MCF 10A (cell line): ENCODE results near the gene CHGA. TPM values are rescaled to one million over a fixed set of nuclear protein-coding genes. Genes with fewer than 3 reads are reported as not detected.

Source experiments
- BruUV-seq: library from RNA; stranded (reverse); fragments of 400-500 nt; replicated peaks from 2 replicates; lab custom pipeline; 2021; lab: Mats Ljungman, UMichigan
- CTCF ChIA-PET: fragments of 300-600 bp; sonication (Branson Sonifier 250); formaldehyde crosslinking; extraction: SDS; loops from one replicate; lab custom pipeline; 2021; ENCODE audit warnings: antibody characterized with exemption, inconsistent platforms; lab: Yijun Ruan, JAX
- POLR2A ChIA-PET: fragments of 300-600, 350-650 bp; sonication (Branson Sonifier 250); formaldehyde crosslinking; extraction: SDS; loops from one replicate; lab custom pipeline; 2020; ENCODE audit warnings: antibody characterized with exemption, inconsistent platforms; lab: Yijun Ruan, JAX
- DNase-seq: peaks from one replicate; pipeline ENCODE4 v3.0.0-alpha.2; 2018; ENCODE audit not compliant: unreplicated experiment
- H3K27ac Mint-ChIP-seq: one replicate; pipeline ENCODE4 v1.8.0; 2022; ENCODE audit warnings: mild to moderate bottlenecking, low read depth, mixed read lengths; ENCODE audit not compliant: unreplicated experiment
- H3K27me3 Mint-ChIP-seq: one replicate; pipeline ENCODE4 v1.8.0; 2022; ENCODE audit warnings: mixed read lengths; ENCODE audit not compliant: insufficient read depth, unreplicated experiment
- H3K36me3 Mint-ChIP-seq: one replicate; pipeline ENCODE4 v1.8.0; 2022; ENCODE audit warnings: mild to moderate bottlenecking, moderate library complexity, mixed read lengths; ENCODE audit not compliant: insufficient read depth, unreplicated experiment
- H3K4me1 Mint-ChIP-seq: one replicate; pipeline ENCODE4 v1.8.0; 2022; ENCODE audit warnings: mixed read lengths; ENCODE audit not compliant: insufficient read depth, unreplicated experiment
- H3K4me3 Mint-ChIP-seq: one replicate; pipeline ENCODE4 v1.8.0; 2022; ENCODE audit warnings: mild to moderate bottlenecking, moderate library complexity, mixed read lengths; ENCODE audit not compliant: unreplicated experiment
- H3K9me3 Mint-ChIP-seq: one replicate; pipeline ENCODE4 v1.8.0; 2022; ENCODE audit warnings: mixed read lengths; ENCODE audit not compliant: unreplicated experiment
- intact Hi-C: fragments of 100-400 bp; cut with micrococcal nuclease; formaldehyde crosslinking; loops from 2 replicates; pipeline ENCODE4 v1.14.1; 2022
- total RNA-seq: library from RNA; stranded (reverse); gene quantifications from 2 replicates; pipeline ENCODE4 v1.2.3, GENCODE V29; 2022
- TF ChIP-seq, protein P1 (sequence below): fragments of 200-600 bp; IDR thresholded peaks from one replicate; pipeline ENCODE4 v1.8.0; 2022; ENCODE audit warnings: antibody characterized with exemption, mild to moderate bottlenecking; ENCODE audit not compliant: unreplicated experiment

The CHGA gene
- total RNA-seq, 1 experiment from 2014 or later = 0.35 TPM

DNA sequence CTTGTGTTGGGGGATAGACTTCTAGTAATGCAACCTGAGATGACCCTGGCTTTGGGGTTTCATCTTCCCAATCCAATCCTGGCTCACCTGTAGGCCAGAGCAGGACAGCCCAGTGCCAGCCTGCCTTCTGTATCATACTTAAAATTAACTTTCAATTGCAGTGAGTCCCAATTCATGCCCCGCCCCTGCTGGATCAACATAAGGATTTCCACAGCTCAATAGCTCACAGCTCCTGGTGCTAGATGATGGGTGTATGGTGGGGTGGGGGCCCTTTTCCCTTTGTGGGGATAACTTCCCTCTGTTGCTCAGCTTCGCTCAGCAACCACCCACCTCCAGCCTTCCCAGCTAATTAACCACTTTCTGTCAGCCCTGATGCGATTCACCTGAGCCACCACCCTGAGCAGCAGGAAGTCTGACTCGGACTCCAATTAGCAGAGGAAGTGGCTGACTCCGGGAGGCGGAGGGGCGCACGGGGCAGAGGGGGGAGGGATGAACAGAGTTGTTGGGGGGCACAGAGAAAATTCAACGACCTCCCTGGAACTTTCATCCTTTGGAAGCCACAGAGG is 24.3 kb upstream of the CHGA start:
- intact Hi-C loops = no loop called here
- no peak overlapping the region for H3K27ac Mint-ChIP-seq
- H3K9me3 Mint-ChIP-seq = no peaks in the 10 kb centered on the region
- TF ChIP-seq, protein P1, sequence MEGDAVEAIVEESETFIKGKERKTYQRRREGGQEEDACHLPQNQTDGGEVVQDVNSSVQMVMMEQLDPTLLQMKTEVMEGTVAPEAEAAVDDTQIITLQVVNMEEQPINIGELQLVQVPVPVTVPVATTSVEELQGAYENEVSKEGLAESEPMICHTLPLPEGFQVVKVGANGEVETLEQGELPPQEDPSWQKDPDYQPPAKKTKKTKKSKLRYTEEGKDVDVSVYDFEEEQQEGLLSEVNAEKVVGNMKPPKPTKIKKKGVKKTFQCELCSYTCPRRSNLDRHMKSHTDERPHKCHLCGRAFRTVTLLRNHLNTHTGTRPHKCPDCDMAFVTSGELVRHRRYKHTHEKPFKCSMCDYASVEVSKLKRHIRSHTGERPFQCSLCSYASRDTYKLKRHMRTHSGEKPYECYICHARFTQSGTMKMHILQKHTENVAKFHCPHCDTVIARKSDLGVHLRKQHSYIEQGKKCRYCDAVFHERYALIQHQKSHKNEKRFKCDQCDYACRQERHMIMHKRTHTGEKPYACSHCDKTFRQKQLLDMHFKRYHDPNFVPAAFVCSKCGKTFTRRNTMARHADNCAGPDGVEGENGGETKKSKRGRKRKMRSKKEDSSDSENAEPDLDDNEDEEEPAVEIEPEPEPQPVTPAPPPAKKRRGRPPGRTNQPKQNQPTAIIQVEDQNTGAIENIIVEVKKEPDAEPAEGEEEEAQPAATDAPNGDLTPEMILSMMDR = no peak
- H3K36me3 Mint-ChIP-seq = no peaks in the 10 kb centered on the region
- peaks cover 4% of the 10 kb centered on the region for H3K4me1 Mint-ChIP-seq
- peaks cover 36% of the 10 kb centered on the region for H3K27me3 Mint-ChIP-seq
- BruUV-seq = no TSS peak
- ChIA-PET POLR2A (interaction anchor here (0.6 kb wide), 1 partner anchor 15 kb away, joined by 3 read pairs; no protein-coding TSS in a partner anchor), CTCF (interaction anchor here (0.7 kb wide), 1 partner anchor 720 kb away, joined by 4 read pairs; no protein-coding TSS in a partner anchor)
- no peak for DNase-seq
- no peak overlapping the region for H3K4me3 Mint-ChIP-seq

DNA sequence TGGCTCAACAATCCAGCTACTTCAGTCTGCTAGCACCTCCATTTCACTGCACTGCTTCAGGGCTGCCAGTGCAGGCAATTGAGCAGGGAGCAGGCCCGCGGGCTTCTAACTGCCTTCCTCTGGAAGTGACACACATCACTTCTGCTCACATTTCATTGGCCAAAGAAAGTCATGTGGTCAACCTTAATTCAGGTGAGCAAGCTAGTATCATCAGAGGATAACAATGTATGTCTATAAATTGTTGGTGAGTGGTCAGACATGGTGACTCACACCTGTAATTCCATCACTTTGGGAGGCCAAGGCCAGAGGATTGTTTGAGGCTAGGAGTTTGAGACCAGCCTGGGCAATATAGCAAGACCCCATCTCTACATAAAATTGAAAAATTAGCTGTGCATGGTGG is 22.3 kb upstream of the CHGA start:
- H3K27me3 Mint-ChIP-seq = peaks cover 44% of the 10 kb centered on the region
- H3K27ac Mint-ChIP-seq = no peak overlapping the region
- no peaks in the 10 kb centered on the region for H3K36me3 Mint-ChIP-seq
- POLR2A ChIA-PET = no interaction called here
- peaks cover 4% of the 10 kb centered on the region for H3K4me1 Mint-ChIP-seq
- no peak overlapping the region for H3K4me3 Mint-ChIP-seq
- TF ChIP-seq, protein P1 = no peak
- no TSS peak for BruUV-seq
- CTCF ChIA-PET = no interaction called here
- intact Hi-C loops = no loop called here
- no peaks in the 10 kb centered on the region for H3K9me3 Mint-ChIP-seq
- DNase-seq = no peak

DNA sequence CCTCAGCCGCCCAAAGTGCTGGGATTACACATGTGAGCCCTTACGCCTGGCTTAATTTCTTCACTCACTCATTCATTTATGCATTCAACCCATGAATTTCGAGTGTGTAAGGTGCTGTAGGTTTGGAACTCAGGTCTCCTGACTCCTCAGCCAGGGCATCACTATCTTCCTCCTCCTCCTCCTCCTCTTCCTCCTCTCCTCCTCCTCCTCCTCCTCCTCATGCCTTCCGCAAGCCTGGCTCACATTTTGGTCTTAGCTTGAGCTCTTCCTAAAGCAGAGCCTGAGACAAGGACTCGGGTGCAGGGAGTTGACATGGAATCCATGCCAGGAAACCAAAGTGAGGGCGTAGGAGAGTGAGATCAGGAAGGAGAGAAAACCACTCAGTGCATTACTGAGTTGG is 20.8 kb upstream of the CHGA start:
- BruUV-seq = no TSS peak
- no peak for DNase-seq
- Mint-ChIP-seq H3K27me3 (peaks cover 40% of the 10 kb centered on the region), H3K27ac (no peak overlapping the region), H3K4me1 (peaks cover 4% of the 10 kb centered on the region), H3K4me3 (no peak overlapping the region), H3K9me3 (no peaks in the 10 kb centered on the region), H3K36me3 (no peaks in the 10 kb centered on the region)
- TF ChIP-seq, protein P1 = no peak
- CTCF ChIA-PET = no interaction called here
- intact Hi-C loops = no loop called here
- POLR2A ChIA-PET = interaction anchor here (1.7 kb wide), 1 partner anchor 10 kb away, joined by 4 read pairs; no protein-coding TSS in a partner anchor

DNA sequence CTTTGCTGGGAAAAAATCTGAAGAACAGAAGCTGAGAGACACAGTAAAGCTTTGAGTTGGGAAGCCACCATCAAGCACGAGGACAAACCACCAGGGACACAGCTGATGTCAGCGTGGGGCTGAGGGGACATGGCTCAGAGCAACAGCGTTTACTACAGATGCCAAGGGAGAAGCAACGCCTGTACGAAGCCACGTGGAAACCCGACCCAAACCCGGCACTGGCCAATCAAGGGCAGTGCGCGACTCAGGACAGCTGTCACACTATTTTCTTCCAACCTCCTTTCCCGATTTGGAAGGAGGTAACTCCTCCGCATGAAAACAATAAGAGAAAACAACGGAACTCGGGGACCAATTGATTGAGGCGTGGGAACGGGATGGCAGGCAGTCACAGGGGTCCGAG is 20.2 kb upstream of the CHGA start:
- POLR2A ChIA-PET = interaction anchor here (1.7 kb wide), 1 partner anchor 11 kb away, joined by 4 read pairs; no protein-coding TSS in a partner anchor
- BruUV-seq = no TSS peak
- Mint-ChIP-seq H3K27me3 (peaks cover 40% of the 10 kb centered on the region), H3K4me3 (no peak overlapping the region), H3K27ac (no peak overlapping the region), H3K4me1 (peaks cover 4% of the 10 kb centered on the region), H3K9me3 (no peaks in the 10 kb centered on the region), H3K36me3 (no peaks in the 10 kb centered on the region)
- intact Hi-C loops = no loop called here
- DNase-seq = no peak
- CTCF ChIA-PET = interaction anchor here (0.6 kb wide), 1 partner anchor 1584 kb away, joined by 3 read pairs; no protein-coding TSS in a partner anchor
- TF ChIP-seq, protein P1 = no peak
